Measurements from ENCODE around the gene INHBE.

The INHBE gene

GRCh38 chr12:57461917-57462250 is 6.8 kb downstream of the INHBE start:
- DNase-seq, result no peak

GRCh38 chr12:57462251-57462911 is 7.3 kb downstream of the INHBE start:
- peak; percentile 69 for DNase-seq

GRCh38 chr12:57462912-57463253 is 7.8 kb downstream of the INHBE start:
- DNase-seq, result no peak

GRCh38 chr12:57464569-57464968 is 9.5 kb downstream of the INHBE start:
- DNase-seq, result no peak

- DNase-seq, result no peak
Observed at GRCh38 chr12:57465030-57465746, 10.1 kb downstream of the INHBE start.

- DNase-seq, result no peak
Observed at GRCh38 chr12:57465747-57466505, 10.8 kb downstream of the INHBE start.

GRCh38 chr12:57467212-57467874 is 12.2 kb downstream of the INHBE start:
- no peak for DNase-seq

GRCh38 chr12:57467915-57468314 is 12.8 kb downstream of the INHBE start:
- no peak for DNase-seq

GRCh38 chr12:57469296-57470164 is 14.4 kb downstream of the INHBE start:
- DNase-seq, result no peak

- DNase-seq, result no peak
Observed at GRCh38 chr12:57470286-57470969, 15.3 kb downstream of the INHBE start.

- DNase-seq, result no peak
Observed at GRCh38 chr12:57470970-57471656, 16.0 kb downstream of the INHBE start.

GRCh38 chr12:57471661-57472060 is 16.6 kb downstream of the INHBE start:
- no peak for DNase-seq

GRCh38 chr12:57472391-57472790 is 17.3 kb downstream of the INHBE start:
- no peak for DNase-seq

GRCh38 chr12:57473392-57473791 is 18.3 kb downstream of the INHBE start:
- DNase-seq, result no peak

GRCh38 chr12:57473886-57474285 is 18.8 kb downstream of the INHBE start:
- DNase-seq, result no peak

- DNase-seq, result no peak
Observed at GRCh38 chr12:57474430-57474829, 19.3 kb downstream of the INHBE start.

GRCh38 chr12:57474862-57475261 is 19.8 kb downstream of the INHBE start:
- no peak for DNase-seq

GRCh38 chr12:57475271-57476161 is 20.4 kb downstream of the INHBE start:
- no peak for DNase-seq

GRCh38 chr12:57476162-57476992 is 21.3 kb downstream of the INHBE start:
- DNase-seq, result no peak
